ENCODE results near the gene CASP8AP2. TPM values are rescaled to one million over a fixed set of nuclear protein-coding genes. Genes with fewer than 3 reads are reported as not detected.
A peak's percentile ranks its signal among the peaks of the same experiment; 100 is the strongest.

Gene CASP8AP2
- total and polyA plus RNA-seq, 2 of the 13 experiments (the other 11 are each of a cell fraction or from before 2014, with no cell fraction given), result 5.7 to 13.5 TPM

DNA sequence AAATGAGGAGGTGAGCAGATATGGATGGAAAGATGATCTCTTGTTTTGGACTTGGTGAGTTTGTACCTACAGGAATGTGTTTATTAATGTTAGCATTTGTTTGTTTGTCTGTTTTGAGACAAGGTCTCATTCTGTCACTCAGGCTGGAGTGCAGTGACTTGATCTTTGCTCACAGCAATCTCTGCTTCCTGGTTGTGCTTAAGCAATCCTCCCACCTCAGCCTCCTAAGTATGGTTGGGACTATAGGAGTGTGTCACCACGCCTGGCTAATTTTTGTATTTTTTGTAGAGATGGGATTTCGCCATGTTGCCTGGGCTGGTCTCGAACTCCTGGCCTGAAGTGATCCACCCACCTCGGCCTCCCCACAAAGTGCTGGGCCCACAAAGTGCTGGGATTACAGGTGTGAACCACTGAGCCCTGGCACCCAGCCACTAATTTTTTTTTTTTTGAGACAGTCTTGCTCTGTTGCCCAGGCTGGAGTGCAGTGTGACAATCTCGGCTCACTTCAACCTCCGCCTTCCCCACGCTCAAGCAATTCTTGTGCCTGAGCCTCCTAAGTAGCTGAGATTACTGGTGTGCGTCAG is 7.1 kb downstream of the CASP8AP2 start:
- Histone ChIP-seq H3K4me3 (replicated peaks in 1 of 3; ENCODE audit: insufficient read depth in 1 of 3, low read depth in 2 of 3, low read length in 3 of 3) (no peak overlapping the region), H3K9ac (ENCODE audit: insufficient read depth, low read depth, low read length) (no peak overlapping the region), H4K20me1 (ENCODE audit: insufficient read depth, low read length) (no peaks in the 10 kb centered on the region), H3K27ac (ENCODE audit: extremely low read length, insufficient read depth, low read length) (no peak overlapping the region), H3K4me1 (ENCODE audit: insufficient read depth, low read length) (peaks cover 25% of the 10 kb centered on the region), H3K4me2 (ENCODE audit: low read depth, low read length) (no peak overlapping the region), H3K79me2 (ENCODE audit: insufficient read depth, low read length) (peaks cover 4% of the 10 kb centered on the region), H3K36me3 (replicated peaks in 1 of 2; ENCODE audit: control insufficient read depth in 1 of 2, insufficient read depth in 2 of 2, low read length in 2 of 2) (peaks cover 0 to 6% of the 10 kb centered on the region in 2 experiments; a peak in 2 of 5 replicates), H3K9me3 (ENCODE audit: low read length) (no peaks in the 10 kb centered on the region), H2AFZ (ENCODE audit: low read length) (no peak overlapping the region), H3K27me3 (ENCODE audit: control insufficient read depth in 1 of 2, insufficient read depth in 2 of 2, low read length in 2 of 2) (no peaks in the 10 kb centered on the region)
- 98% methylated on average over 8 of the region's 8 CpGs for WGBS (ENCODE audit: low lambda C conversion rate)
- ATAC-seq (peak; percentile 74), FAIRE-seq (peak; percentile 4), DNase-seq (ENCODE audit: low spot score) (no peak)
- no peak for TF ChIP-seq FOXP1 (IDR thresholded peaks at IDR 0.05)
- TF ChIP-seq FOXP1 (CRISPR knock-in tag; IDR thresholded peaks at IDR 0.05), result peak; percentile 22; the same call in 1 of the 2 replicates
- TF ChIP-seq CEBPB (IDR thresholded peaks at IDR 0.05; ENCODE audit: borderline replicate concordance, low read depth, low read length), result peak; percentile 50; the same call in 1 of the 2 replicates
- TF ChIP-seq, protein P1, sequence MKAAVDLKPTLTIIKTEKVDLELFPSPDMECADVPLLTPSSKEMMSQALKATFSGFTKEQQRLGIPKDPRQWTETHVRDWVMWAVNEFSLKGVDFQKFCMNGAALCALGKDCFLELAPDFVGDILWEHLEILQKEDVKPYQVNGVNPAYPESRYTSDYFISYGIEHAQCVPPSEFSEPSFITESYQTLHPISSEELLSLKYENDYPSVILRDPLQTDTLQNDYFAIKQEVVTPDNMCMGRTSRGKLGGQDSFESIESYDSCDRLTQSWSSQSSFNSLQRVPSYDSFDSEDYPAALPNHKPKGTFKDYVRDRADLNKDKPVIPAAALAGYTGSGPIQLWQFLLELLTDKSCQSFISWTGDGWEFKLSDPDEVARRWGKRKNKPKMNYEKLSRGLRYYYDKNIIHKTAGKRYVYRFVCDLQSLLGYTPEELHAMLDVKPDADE (CRISPR knock-in tag; IDR thresholded peaks at IDR 0.05), result no peak
- TF ChIP-seq, protein P2, sequence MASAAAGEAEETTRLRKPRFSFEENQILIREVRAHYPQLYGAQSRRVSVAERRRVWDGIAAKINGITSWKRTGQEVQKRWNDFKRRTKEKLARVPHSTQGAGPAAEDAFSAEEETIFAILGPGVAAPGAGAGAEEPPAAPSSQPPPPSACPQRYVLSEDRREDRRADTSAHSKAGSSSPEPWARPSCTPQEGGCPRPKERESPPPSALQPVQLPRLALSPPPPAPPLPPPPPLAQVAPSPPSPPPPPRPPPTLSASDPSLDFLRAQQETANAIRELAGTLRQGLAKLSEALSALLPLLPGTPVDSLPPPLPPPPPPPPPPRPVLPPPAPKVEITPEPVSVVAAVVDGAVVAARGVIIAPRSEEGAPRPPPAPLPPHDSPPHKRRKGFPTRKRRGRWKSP (CRISPR knock-in tag; IDR thresholded peaks at IDR 0.05), result no peak
- no peak for TF ChIP-seq HINFP (CRISPR knock-in tag; IDR thresholded peaks at IDR 0.05; ENCODE audit: low read depth)
- no peak for TF ChIP-seq ZNF460 (CRISPR knock-in tag; IDR thresholded peaks at IDR 0.05; ENCODE audit: borderline replicate concordance)
- peak; percentile 19; the same call in 1 of the 2 replicates for TF ChIP-seq ZNF770 (CRISPR knock-in tag; IDR thresholded peaks at IDR 0.05)
- peak; percentile 49; the same call in 1 of the 2 replicates for TF ChIP-seq CEBPG (CRISPR knock-in tag; IDR thresholded peaks at IDR 0.05)
- CTCF ChIA-PET (ENCODE audit: low intra/inter-chr PET ratio, low total read pairs), result no interaction called here
- no TSS peak for BruUV-seq (replicated peaks)
- in situ Hi-C loops (cut with HindIII; ENCODE audit: extremely low pct_ligation_motif_present, low pct_unique_long_range_greater_than_20kb), result no loop called here
- POLR2A ChIA-PET, result no interaction called here
- intact Hi-C loops (cut with micrococcal nuclease; ENCODE audit: unreplicated experiment), result no loop called here

All from HepG2 (cell line).